ENCODE measurements around the gene EIF4EBP2.

Gene EIF4EBP2

GRCh38 chr10:70430493-70431445 is 26.8 kb downstream of the EIF4EBP2 start:
- WGBS, 2 experiments, result 83 to 86% methylated on average over 6 of the region's 6 CpGs
- Histone ChIP-seq H3K4me3 (ENCODE audit: insufficient read depth, low read depth, low read length) (no peak overlapping the region), H3K27me3 (ENCODE audit: control insufficient read depth, insufficient read depth, low read length, poor library complexity, severe bottlenecking) (no peaks in the 10 kb centered on the region), H3K4me1 (ENCODE audit: control insufficient read depth, insufficient read depth, low read length) (peaks cover 7% of the 10 kb centered on the region), H3K9me3 (ENCODE audit: control insufficient read depth, low read length) (no peaks in the 10 kb centered on the region), H3K27ac (ENCODE audit: insufficient read depth, low read depth, low read length, poor library complexity, severe bottlenecking) (peak overlapping the region; percentile 6), H3K36me3 (ENCODE audit: control insufficient read depth, insufficient read depth, low read length) (peaks cover 23% of the 10 kb centered on the region)

- Histone ChIP-seq H3K27ac (ENCODE audit: insufficient read depth, low read depth, low read length, poor library complexity, severe bottlenecking) (no peak overlapping the region), H3K27me3 (ENCODE audit: control insufficient read depth, insufficient read depth, low read length, poor library complexity, severe bottlenecking) (no peaks in the 10 kb centered on the region), H3K4me1 (ENCODE audit: control insufficient read depth, insufficient read depth, low read length) (peaks cover 7% of the 10 kb centered on the region), H3K9me3 (ENCODE audit: control insufficient read depth, low read length) (no peaks in the 10 kb centered on the region), H3K4me3 (ENCODE audit: insufficient read depth, low read depth, low read length) (no peak overlapping the region), H3K36me3 (ENCODE audit: control insufficient read depth, insufficient read depth, low read length) (peaks cover 13% of the 10 kb centered on the region)
- 90 to 97% methylated on average over 4 of the region's 4 CpGs for WGBS, 2 experiments
These were observed 28.2 kb downstream of the EIF4EBP2 start for GRCh38 chr10:70432101-70432500.

- H3K27ac ChIP-seq (ENCODE audit: insufficient read depth, low read depth, low read length, poor library complexity, severe bottlenecking), result no peak overlapping the region
- H3K36me3 ChIP-seq (ENCODE audit: control insufficient read depth, insufficient read depth, low read length), result peaks cover 7% of the 10 kb centered on the region
- H3K4me1 ChIP-seq (ENCODE audit: control insufficient read depth, insufficient read depth, low read length), result peaks cover 7% of the 10 kb centered on the region
- WGBS, 2 experiments, result 92% methylated on average over 6 of the region's 6 CpGs
- no peak overlapping the region for H3K4me3 ChIP-seq (ENCODE audit: insufficient read depth, low read depth, low read length)
- H3K9me3 ChIP-seq (ENCODE audit: control insufficient read depth, low read length), result no peaks in the 10 kb centered on the region
- peaks cover 3% of the 10 kb centered on the region for H3K27me3 ChIP-seq (ENCODE audit: control insufficient read depth, insufficient read depth, low read length, poor library complexity, severe bottlenecking)
These were observed 28.8 kb downstream of the EIF4EBP2 start for GRCh38 chr10:70432561-70433263.

- Histone ChIP-seq H3K36me3 (ENCODE audit: control insufficient read depth, insufficient read depth, low read length) (peaks cover 2% of the 10 kb centered on the region), H3K27ac (ENCODE audit: insufficient read depth, low read depth, low read length, poor library complexity, severe bottlenecking) (no peak overlapping the region), H3K9me3 (ENCODE audit: control insufficient read depth, low read length) (no peaks in the 10 kb centered on the region), H3K27me3 (ENCODE audit: control insufficient read depth, insufficient read depth, low read length, poor library complexity, severe bottlenecking) (peaks cover 13% of the 10 kb centered on the region), H3K4me3 (ENCODE audit: insufficient read depth, low read depth, low read length) (no peak overlapping the region), H3K4me1 (ENCODE audit: control insufficient read depth, insufficient read depth, low read length) (peaks cover 7% of the 10 kb centered on the region)
- 88 to 90% methylated on average over 8 to 9 of the region's 9 CpGs for WGBS, 2 experiments
These were observed 29.8 kb downstream of the EIF4EBP2 start for GRCh38 chr10:70433581-70434280.

- 94 to 96% methylated on average over 19 of the region's 19 CpGs for WGBS, 2 experiments
- H3K36me3 ChIP-seq (ENCODE audit: control insufficient read depth, insufficient read depth, low read length), result no peaks in the 10 kb centered on the region
- H3K4me3 ChIP-seq (ENCODE audit: insufficient read depth, low read depth, low read length), result no peak overlapping the region
These were observed 31.5 kb downstream of the EIF4EBP2 start for GRCh38 chr10:70435241-70436085.

GRCh38 chr10:70437721-70438120 is 33.8 kb downstream of the EIF4EBP2 start:
- Histone ChIP-seq H3K27me3 (ENCODE audit: control insufficient read depth, insufficient read depth, low read length, poor library complexity, severe bottlenecking) (peaks cover 53% of the 10 kb centered on the region), H3K4me3 (ENCODE audit: insufficient read depth, low read depth, low read length) (no peak overlapping the region)
- 58 to 67% methylated on average over 5 of the region's 5 CpGs for WGBS, 2 experiments

More at GRCh38 chr10:70435241-70436085, 31.5 kb downstream of the EIF4EBP2 start:
- Histone ChIP-seq H3K9me3 (ENCODE audit: control insufficient read depth, low read length) (no peaks in the 10 kb centered on the region), H3K27me3 (ENCODE audit: control insufficient read depth, insufficient read depth, low read length, poor library complexity, severe bottlenecking) (peaks cover 31% of the 10 kb centered on the region), H3K27ac (ENCODE audit: insufficient read depth, low read depth, low read length, poor library complexity, severe bottlenecking) (no peak overlapping the region), H3K4me1 (ENCODE audit: control insufficient read depth, insufficient read depth, low read length) (peaks cover 6% of the 10 kb centered on the region)

GRCh38 chr10:70440296-70441160 is 36.6 kb downstream of the EIF4EBP2 start:
- peaks cover 68% of the 10 kb centered on the region for H3K27me3 ChIP-seq (ENCODE audit: control insufficient read depth, insufficient read depth, low read length, poor library complexity, severe bottlenecking)

More at GRCh38 chr10:70437721-70438120, 33.8 kb downstream of the EIF4EBP2 start:
- no peaks in the 10 kb centered on the region for H3K36me3 ChIP-seq (ENCODE audit: control insufficient read depth, insufficient read depth, low read length)
- no peaks in the 10 kb centered on the region for H3K9me3 ChIP-seq (ENCODE audit: control insufficient read depth, low read length)
- H3K27ac ChIP-seq (ENCODE audit: insufficient read depth, low read depth, low read length, poor library complexity, severe bottlenecking), result no peak overlapping the region
- peaks cover 8% of the 10 kb centered on the region for H3K4me1 ChIP-seq (ENCODE audit: control insufficient read depth, insufficient read depth, low read length)

GRCh38 chr10:70441161-70441894 is 37.4 kb downstream of the EIF4EBP2 start, which contains the start of gene NODAL:
NODAL (minus strand) TSS chr10:70441681; CDS start chr10:70441667, 14 bp downstream.
- H3K9me3 ChIP-seq (ENCODE audit: control insufficient read depth, low read length), result no peaks in the 10 kb centered on the region
- no peaks in the 10 kb centered on the region for H3K36me3 ChIP-seq (ENCODE audit: control insufficient read depth, insufficient read depth, low read length)
- H3K27me3 ChIP-seq (ENCODE audit: control insufficient read depth, insufficient read depth, low read length, poor library complexity, severe bottlenecking), result peaks cover 68% of the 10 kb centered on the region
- H3K27ac ChIP-seq (ENCODE audit: insufficient read depth, low read depth, low read length, poor library complexity, severe bottlenecking), result no peak within 1 kb of the TSS
- H3K4me3 ChIP-seq (ENCODE audit: insufficient read depth, low read depth, low read length), result peak within 1 kb of the TSS; percentile 8
- 2% methylated on average over 60 of the region's 60 CpGs for WGBS, 2 experiments
- H3K4me1 ChIP-seq (ENCODE audit: control insufficient read depth, insufficient read depth, low read length), result peaks cover 8% of the 10 kb centered on the region

More at GRCh38 chr10:70440296-70441160, 36.6 kb downstream of the EIF4EBP2 start:
- peak overlapping the region; percentile 8 for H3K4me3 ChIP-seq (ENCODE audit: insufficient read depth, low read depth, low read length)
- peaks cover 8% of the 10 kb centered on the region for H3K4me1 ChIP-seq (ENCODE audit: control insufficient read depth, insufficient read depth, low read length)
- no peak overlapping the region for H3K27ac ChIP-seq (ENCODE audit: insufficient read depth, low read depth, low read length, poor library complexity, severe bottlenecking)
- no peaks in the 10 kb centered on the region for H3K36me3 ChIP-seq (ENCODE audit: control insufficient read depth, insufficient read depth, low read length)
- H3K9me3 ChIP-seq (ENCODE audit: control insufficient read depth, low read length), result no peaks in the 10 kb centered on the region
- 3% methylated on average over 69 of the region's 69 CpGs for WGBS, 2 experiments
